Activated T-cell treated with anti-CD3 and anti-CD28 coated beads, Interleukin-2, amount 50 U/mL, for 72 hours (primary cell): Measurements from ENCODE around the gene CRADD. TPM values are rescaled to one million over a fixed set of nuclear protein-coding genes. Genes with fewer than 3 reads are reported as not detected.

Source experiments
- ATAC-seq, 2 donors: fragments of 150-1000 bp; cut with Tn5 transposase; replicated peaks in 1 of 2; 2 replicates each; pipeline ENCODE4 v1.10.0; 2021; ENCODE audit warnings: moderate library complexity in 2 of 2, mild to moderate bottlenecking in 1 of 2
- DNase-seq, 2 donors: peaks; one replicate each; pipeline ENCODE4 v3.0.0; 2021 to 2022; ENCODE audit warnings: mixed read lengths in 1 of 2
- H3K27ac Mint-ChIP-seq: one replicate; pipeline ENCODE4 v1.8.0; 2022; ENCODE audit warnings: mild to moderate bottlenecking, moderate library complexity, mixed read lengths
- H3K27me3 Mint-ChIP-seq: one replicate; pipeline ENCODE4 v1.8.0; 2022; ENCODE audit warnings: low read depth, mixed read lengths
- H3K36me3 Mint-ChIP-seq, 2 donors: one replicate each; pipeline ENCODE4 v1.8.0; 2022; ENCODE audit warnings: mixed read lengths in 2 of 2, mild to moderate bottlenecking in 1 of 2; ENCODE audit not compliant: insufficient read depth in 2 of 2
- H3K4me1 Mint-ChIP-seq: one replicate; pipeline ENCODE4 v1.8.0; 2022; ENCODE audit warnings: low read depth, mixed read lengths
- H3K4me3 Mint-ChIP-seq, 2 donors: one replicate each; pipeline ENCODE4 v1.8.0; 2022; ENCODE audit warnings: mild to moderate bottlenecking in 2 of 2, mixed read lengths in 2 of 2, moderate library complexity in 2 of 2
- H3K9me3 Mint-ChIP-seq, 2 donors: one replicate each; pipeline ENCODE4 v1.8.0; 2022; ENCODE audit warnings: mixed read lengths in 2 of 2
- total RNA-seq, 2 donors: library from RNA; stranded (reverse); gene quantifications; one replicate each; pipeline ENCODE4 v1.2.3, GENCODE V29; 2022

The CRADD gene
- total RNA-seq, 2 donors from 2014 or later: 8.6 to 9.1 TPM

- Mint-ChIP-seq H3K4me3 (no peak overlapping the region), H3K27ac (no peak overlapping the region), H3K27me3 (no peaks in the 10 kb centered on the region), H3K4me1 (no peaks in the 10 kb centered on the region), H3K9me3 (peaks cover 3 to 7% of the 10 kb centered on the region in 2 donors), H3K36me3 (peaks cover 14 to 16% of the 10 kb centered on the region in 2 donors)
- ATAC-seq (no peak), DNase-seq (no peak)
These were observed 37.2 kb downstream of the CRADD start for GRCh38 chr12:93714382-93714781.

DNA sequence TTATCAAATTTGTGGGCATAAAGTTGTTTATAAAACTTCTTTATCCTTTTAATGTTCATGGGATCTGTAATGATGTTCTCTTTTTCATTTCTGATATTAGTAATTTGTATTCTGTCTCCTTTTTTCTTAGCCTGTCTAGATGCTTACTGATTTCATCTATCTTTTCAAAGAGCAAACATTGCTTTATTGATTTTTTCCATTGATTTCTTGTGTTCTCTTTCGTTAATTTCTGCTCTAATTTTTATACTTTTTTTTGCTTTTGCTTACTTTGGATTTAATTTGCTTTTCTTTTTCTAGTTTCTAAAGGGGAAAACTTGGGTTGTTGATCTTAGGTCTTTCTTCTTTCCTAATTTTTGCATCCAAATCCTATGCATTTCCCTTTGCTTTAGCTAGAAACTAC, 42.5 kb downstream of the CRADD start:
- no peaks in the 10 kb centered on the region for H3K27me3 Mint-ChIP-seq
- peaks cover 11 to 15% of the 10 kb centered on the region in 2 donors for H3K9me3 Mint-ChIP-seq
- peaks cover 6 to 10% of the 10 kb centered on the region in 2 donors for H3K36me3 Mint-ChIP-seq
- H3K4me3 Mint-ChIP-seq: no peak overlapping the region
- ATAC-seq (no peak), DNase-seq (no peak)
- peaks cover 5% of the 10 kb centered on the region for H3K4me1 Mint-ChIP-seq
- H3K27ac Mint-ChIP-seq: no peak overlapping the region

- no peak overlapping the region for H3K4me3 Mint-ChIP-seq
- H3K9me3 Mint-ChIP-seq: peaks cover 11 to 15% of the 10 kb centered on the region in 2 donors
- DNase-seq (no peak), ATAC-seq (no peak)
- peaks cover 5% of the 10 kb centered on the region for H3K4me1 Mint-ChIP-seq
- H3K27ac Mint-ChIP-seq: no peak overlapping the region
- no peaks in the 10 kb centered on the region for H3K27me3 Mint-ChIP-seq
- H3K36me3 Mint-ChIP-seq: peaks cover 6 to 10% of the 10 kb centered on the region in 2 donors
These were observed 43.4 kb downstream of the CRADD start for GRCh38 chr12:93720559-93720958.

- Mint-ChIP-seq H3K36me3 (peaks cover 6 to 10% of the 10 kb centered on the region in 2 donors), H3K9me3 (peaks cover 11 to 15% of the 10 kb centered on the region in 2 donors), H3K27me3 (no peaks in the 10 kb centered on the region), H3K27ac (no peak overlapping the region), H3K4me3 (no peak overlapping the region), H3K4me1 (peaks cover 5% of the 10 kb centered on the region)
- DNase-seq: no peak
- ATAC-seq: no peak
These were observed 45.0 kb downstream of the CRADD start for GRCh38 chr12:93722179-93722578.

DNA sequence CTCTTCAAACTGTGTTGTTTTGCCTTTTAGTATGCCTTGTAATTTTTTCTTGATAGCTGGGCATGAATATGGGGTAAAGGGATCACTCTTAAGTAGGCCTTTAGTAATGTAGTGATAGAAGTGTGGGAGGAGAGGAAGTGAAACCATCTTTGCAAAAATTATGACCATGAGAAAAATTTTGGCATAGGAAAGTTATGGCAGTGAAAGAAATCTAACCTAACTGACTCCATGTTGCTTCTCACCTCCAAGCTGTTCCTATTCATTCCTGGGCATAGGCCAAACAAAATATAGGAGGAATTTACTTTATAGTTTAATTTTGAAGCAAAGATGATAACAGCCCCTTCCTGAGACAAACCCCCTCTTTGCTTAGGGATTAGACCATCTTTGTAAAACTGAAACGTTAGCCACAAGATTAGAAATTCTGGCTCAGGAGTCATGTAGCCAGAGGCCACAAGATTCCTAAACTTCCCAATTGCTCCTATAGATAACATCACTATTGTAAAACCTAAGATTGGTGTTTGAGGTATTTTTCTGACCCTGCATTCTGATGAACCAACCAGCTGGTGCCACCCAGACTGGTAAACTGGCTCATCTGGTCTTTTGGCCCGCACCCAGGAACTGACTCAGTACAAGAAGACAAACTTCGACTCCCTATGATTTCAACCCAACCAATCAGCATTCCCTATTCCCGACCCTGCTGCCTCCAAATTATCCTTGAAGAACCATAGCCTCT, 45.8 kb downstream of the CRADD start:
- Mint-ChIP-seq H3K9me3 (peaks cover 11 to 15% of the 10 kb centered on the region in 2 donors), H3K4me1 (peaks cover 5% of the 10 kb centered on the region), H3K27ac (no peak overlapping the region), H3K27me3 (no peaks in the 10 kb centered on the region), H3K36me3 (peaks cover 6 to 7% of the 10 kb centered on the region in 2 donors), H3K4me3 (no peak overlapping the region)
- ATAC-seq (no peak), DNase-seq (no peak)

DNA sequence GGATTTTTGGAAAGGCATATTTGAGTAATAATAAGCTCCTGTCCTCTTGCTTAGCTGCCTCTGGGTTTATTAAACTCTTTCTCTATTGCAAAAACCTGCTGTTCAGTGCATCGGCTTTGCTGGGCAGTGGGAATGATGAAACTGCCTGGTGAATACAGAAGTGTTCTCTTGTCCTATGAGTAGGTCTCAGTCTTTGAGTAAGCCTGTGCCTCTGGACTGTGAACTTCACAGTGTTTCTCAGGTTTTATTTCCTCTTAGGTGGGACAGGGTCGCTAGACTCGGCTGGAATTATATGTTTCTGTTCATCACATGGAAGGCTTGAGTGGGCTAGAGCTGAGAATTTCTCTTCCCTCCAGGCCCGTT, 46.4 kb downstream of the CRADD start:
- no peaks in the 10 kb centered on the region for H3K27me3 Mint-ChIP-seq
- peaks cover 6 to 7% of the 10 kb centered on the region in 2 donors for H3K36me3 Mint-ChIP-seq
- H3K4me3 Mint-ChIP-seq: no peak overlapping the region
- H3K9me3 Mint-ChIP-seq: peaks cover 11 to 14% of the 10 kb centered on the region in 2 donors
- H3K27ac Mint-ChIP-seq: no peak overlapping the region
- ATAC-seq (no peak), DNase-seq (no peak)
- H3K4me1 Mint-ChIP-seq: peaks cover 5% of the 10 kb centered on the region

GRCh38 chr12:93725531-93725930, 48.4 kb downstream of the CRADD start:
- DNase-seq: no peak
- Mint-ChIP-seq H3K27me3 (no peaks in the 10 kb centered on the region), H3K36me3 (peaks cover 3 to 5% of the 10 kb centered on the region in 2 donors), H3K9me3 (peaks cover 7 to 10% of the 10 kb centered on the region in 2 donors), H3K27ac (no peak overlapping the region), H3K4me3 (no peak overlapping the region), H3K4me1 (peaks cover 5% of the 10 kb centered on the region)
- ATAC-seq: no peak

DNA sequence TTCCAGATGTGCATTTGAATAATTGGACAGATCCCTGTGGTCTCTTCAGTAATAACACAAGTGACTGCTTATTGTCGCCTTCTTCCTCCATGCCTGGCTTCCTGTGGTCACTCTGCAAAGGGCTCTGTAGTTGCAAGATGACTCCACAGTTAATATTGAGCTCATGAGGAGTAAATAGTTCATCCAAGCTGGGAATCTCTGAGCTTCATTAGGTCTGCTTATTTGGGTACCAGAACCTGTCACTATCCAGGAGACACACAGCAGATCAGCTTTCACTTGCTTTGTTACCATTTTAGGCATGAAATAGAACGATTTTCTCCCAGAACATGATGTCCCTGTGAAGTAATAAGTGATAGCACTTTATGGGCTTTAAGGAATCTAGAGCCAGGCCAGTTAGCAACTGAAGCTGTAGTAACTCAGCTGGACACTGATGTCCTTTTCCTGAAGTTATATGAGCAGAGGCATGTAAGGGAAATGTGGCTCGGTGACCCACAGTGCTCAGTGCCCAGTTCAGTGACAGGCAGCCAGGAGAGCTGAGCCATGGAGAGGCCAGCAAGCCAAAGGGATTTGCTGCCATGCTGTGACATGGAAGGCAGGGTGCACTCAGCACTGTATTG, 50.1 kb downstream of the CRADD start:
- Mint-ChIP-seq H3K27ac (no peak overlapping the region), H3K36me3 (peaks cover 1% of the 10 kb centered on the region in 2 donors), H3K4me3 (no peak overlapping the region), H3K4me1 (peaks cover 5% of the 10 kb centered on the region), H3K27me3 (no peaks in the 10 kb centered on the region), H3K9me3 (peaks cover 4% of the 10 kb centered on the region in 2 donors)
- ATAC-seq (no peak), DNase-seq (no peak)

- no peaks in the 10 kb centered on the region for H3K4me1 Mint-ChIP-seq
- no peak overlapping the region for H3K4me3 Mint-ChIP-seq
- no peaks in the 10 kb centered on the region for H3K9me3 Mint-ChIP-seq
- no peaks in the 10 kb centered on the region for H3K36me3 Mint-ChIP-seq
- DNase-seq: no peak
- no peaks in the 10 kb centered on the region for H3K27me3 Mint-ChIP-seq
- H3K27ac Mint-ChIP-seq: no peak overlapping the region
- ATAC-seq: no peak
These were observed 50.7 kb downstream of the CRADD start for GRCh38 chr12:93727911-93728310.

- no peaks in the 10 kb centered on the region for H3K4me1 Mint-ChIP-seq
- H3K27me3 Mint-ChIP-seq: no peaks in the 10 kb centered on the region
- H3K27ac Mint-ChIP-seq: no peak overlapping the region
- H3K9me3 Mint-ChIP-seq: no peaks in the 10 kb centered on the region
- H3K36me3 Mint-ChIP-seq: no peaks in the 10 kb centered on the region
- DNase-seq: no peak
- no peak overlapping the region for H3K4me3 Mint-ChIP-seq
- no peak for ATAC-seq
These were observed 52.8 kb downstream of the CRADD start for GRCh38 chr12:93729934-93730333.

- Mint-ChIP-seq H3K36me3 (no peaks in the 10 kb centered on the region), H3K27me3 (no peaks in the 10 kb centered on the region), H3K27ac (no peak overlapping the region), H3K4me1 (peaks cover 7% of the 10 kb centered on the region), H3K4me3 (no peak overlapping the region), H3K9me3 (no peaks in the 10 kb centered on the region)
- DNase-seq (no peak), ATAC-seq (peak; percentile 36 to 39)
These were observed 56.2 kb downstream of the CRADD start for GRCh38 chr12:93733358-93733757.

DNA sequence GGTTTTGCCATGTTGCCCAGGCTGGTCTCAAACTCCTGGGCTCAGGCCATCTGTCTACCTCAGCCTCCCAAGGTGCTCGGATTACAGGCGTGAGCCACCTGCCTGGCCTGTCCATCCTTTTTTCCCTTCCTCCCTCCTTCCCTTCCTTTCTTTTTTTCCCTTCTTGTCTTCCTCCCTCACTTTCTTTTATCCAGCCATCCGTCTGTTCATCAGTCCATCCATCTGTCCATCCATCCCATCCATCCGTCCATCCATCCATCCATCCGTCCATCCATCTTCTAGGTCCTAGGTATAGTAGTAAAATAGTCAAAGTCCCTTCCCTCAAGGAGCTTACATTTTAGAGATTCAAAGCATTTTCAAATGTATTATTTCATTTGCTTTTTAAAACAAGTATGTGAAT, 56.8 kb downstream of the CRADD start:
- Mint-ChIP-seq H3K4me3 (no peak overlapping the region), H3K4me1 (peaks cover 11% of the 10 kb centered on the region), H3K27me3 (no peaks in the 10 kb centered on the region), H3K36me3 (no peaks in the 10 kb centered on the region), H3K9me3 (no peaks in the 10 kb centered on the region), H3K27ac (no peak overlapping the region)
- ATAC-seq (no peak), DNase-seq (no peak)

DNA sequence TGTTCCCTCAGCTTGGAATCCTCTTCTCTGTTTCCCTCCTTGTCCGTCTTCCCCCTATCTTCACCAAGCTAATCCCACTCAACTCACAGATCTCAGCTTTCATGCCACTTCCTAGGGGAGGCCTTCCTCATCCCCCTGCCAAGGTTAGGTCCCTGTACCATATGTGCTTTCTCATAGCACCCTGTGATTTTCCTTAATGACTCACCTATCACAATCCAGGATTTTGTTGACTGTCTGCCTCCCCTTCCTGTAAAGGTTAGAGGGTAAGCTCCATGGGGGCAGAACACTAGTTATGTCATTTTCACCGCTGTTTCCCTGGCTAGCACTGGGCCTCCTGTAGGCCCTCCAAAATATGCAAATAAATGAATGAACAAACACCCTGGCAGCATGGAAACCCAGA, 57.6 kb downstream of the CRADD start:
- Mint-ChIP-seq H3K36me3 (no peaks in the 10 kb centered on the region), H3K27ac (no peak overlapping the region), H3K9me3 (no peaks in the 10 kb centered on the region), H3K4me3 (no peak overlapping the region), H3K27me3 (no peaks in the 10 kb centered on the region), H3K4me1 (peaks cover 11% of the 10 kb centered on the region)
- DNase-seq (no peak), ATAC-seq (no peak)
